H1 (cell line): ENCODE results near the gene TSPEAR. TPM values are rescaled to one million over a fixed set of nuclear protein-coding genes. Genes with fewer than 3 reads are reported as not detected.

Experiments
- CTCF ChIA-PET: fragments of 300-600 bp; sonication (Branson Sonifier 250); formaldehyde crosslinking; loops from one replicate; lab custom pipeline; 2021; ENCODE audit not compliant: partially characterized antibody; lab: Charles Lee
- POLR2A ChIA-PET: fragments of 300-600 bp; sonication (Branson Sonifier 250); formaldehyde crosslinking; loops from one replicate; lab custom pipeline; 2021; ENCODE audit warnings: inconsistent platforms; ENCODE audit not compliant: partially characterized antibody; lab: Charles Lee
- DNase-seq, 2 experiments: peaks; one replicate each; pipeline versions ENCODE4 v3.0.0 to v3.0.0-alpha.2; 2010 to 2022; ENCODE audit warnings: low spot score in 2 of 2, low read depth in 1 of 2, mixed read lengths in 1 of 2
- FAIRE-seq: peaks from 2 replicates; lab custom pipeline; 2011; peaks lifted over from hg19 to GRCh38; lab: Jason Lieb, UNC
- H2AFZ ChIP-seq: 2 replicates; pipeline ENCODE4 v1.8.1; 2012; ENCODE audit warnings: low read length, inconsistent platforms
- H2AK5ac ChIP-seq: 2 replicates; pipeline ENCODE4 v1.6.1; 2013; ENCODE audit warnings: low read depth, low read length
- H2BK120ac ChIP-seq: replicated peaks from 2 replicates; pipeline ENCODE3; 2013; ENCODE audit warnings: low read depth, low read length, inconsistent platforms
- H2BK12ac ChIP-seq: 2 replicates; pipeline ENCODE4 v1.6.1; 2013; ENCODE audit warnings: low read depth, low read length
- H2BK15ac ChIP-seq: 2 replicates; pipeline ENCODE4 v1.6.1; 2013; ENCODE audit warnings: low read length
- H2BK20ac ChIP-seq: 2 replicates; pipeline ENCODE4 v1.6.1; 2013; ENCODE audit warnings: low read length
- H2BK5ac ChIP-seq: 2 replicates; pipeline ENCODE4 v1.6.1; 2013; ENCODE audit warnings: low read depth, low read length
- H3K14ac ChIP-seq: 2 replicates; pipeline ENCODE4 v1.6.1; 2013; ENCODE audit warnings: inconsistent platforms; ENCODE audit not compliant: insufficient read length
- H3K18ac ChIP-seq: 2 replicates; pipeline ENCODE4 v1.6.1; 2013; ENCODE audit warnings: low read length; ENCODE audit errors: extremely low read depth
- H3K23ac ChIP-seq: 2 replicates; pipeline ENCODE4 v1.6.1; 2013; ENCODE audit warnings: inconsistent platforms; ENCODE audit not compliant: insufficient read length
- H3K23me2 ChIP-seq: 2 replicates; pipeline ENCODE4 v1.6.1; 2013; ENCODE audit warnings: low read depth, low read length
- H3K27ac ChIP-seq: 2 replicates; pipeline ENCODE4 v1.6.1; 2011; ENCODE audit warnings: low read depth, low read length, inconsistent platforms
- H3K27me3 ChIP-seq, 4 experiments: replicated peaks in 1 of 4; 1 replicate in 1 of 4; 2 replicates in 3 of 4; pipeline versions ENCODE4 v1.6.1 to v1.8.1; 2011 to 2013; ENCODE audit warnings: low read length in 3 of 4, mild to moderate bottlenecking in 3 of 4, inconsistent platforms in 2 of 4, mixed read lengths in 2 of 4, moderate library complexity in 1 of 4; ENCODE audit not compliant: control insufficient read depth in 3 of 4, insufficient read depth in 3 of 4; ENCODE audit errors: extremely low read depth in 1 of 4
- H3K36me3 ChIP-seq, 4 experiments: 2 replicates each; pipeline versions ENCODE4 v1.6.1 to v1.8.1; 2011 to 2013; ENCODE audit warnings: mild to moderate bottlenecking in 4 of 4, low read length in 3 of 4, moderate library complexity in 2 of 4, control low read depth in 1 of 4, inconsistent platforms in 1 of 4; ENCODE audit not compliant: insufficient read depth in 4 of 4, control insufficient read depth in 2 of 4
- H3K4ac ChIP-seq: replicated peaks from 2 replicates; pipeline ENCODE3; 2013; ENCODE audit warnings: low read length, low read depth, mixed read lengths, inconsistent platforms; ENCODE audit not compliant: insufficient read length
- H3K4me1 ChIP-seq, 4 experiments: replicated peaks in 1 of 4; 1 replicate in 1 of 4; 2 replicates in 3 of 4; pipeline versions ENCODE4 v1.6.1 to v1.8.1; 2011 to 2013; ENCODE audit warnings: low read length in 3 of 4, inconsistent platforms in 2 of 4, mixed read lengths in 1 of 4; ENCODE audit not compliant: insufficient read depth in 4 of 4, control insufficient read depth in 3 of 4
- H3K4me2 ChIP-seq, 2 experiments: 2 replicates each; pipeline versions ENCODE4 v1.6.1 to v1.8.1; 2011 to 2013; ENCODE audit warnings: low read depth in 2 of 2, low read length in 2 of 2, control low read depth in 1 of 2, inconsistent platforms in 1 of 2, mild to moderate bottlenecking in 1 of 2; ENCODE audit not compliant: insufficient read depth in 1 of 2
- H3K4me3 ChIP-seq, 4 experiments: fragments of 200-600, 300-600 bp in 1 of 4; sonication (generic), shearing (Covaris generic), sonication (Bioruptor Twin) in 1 of 4; 2 replicates each; pipeline versions ENCODE4 v1.5.1 to v1.8.1; 2011 to 2016; ENCODE audit warnings: low read length in 4 of 4, low read depth in 3 of 4, control low read depth in 2 of 4, inconsistent platforms in 2 of 4, mild to moderate bottlenecking in 2 of 4, mixed read lengths in 1 of 4, moderate library complexity in 1 of 4; ENCODE audit not compliant: insufficient read depth in 2 of 4; ENCODE audit errors: extremely low read depth in 1 of 4
- H3K56ac ChIP-seq: replicated peaks from 2 replicates; pipeline ENCODE3; 2013; ENCODE audit warnings: low read depth, mild to moderate bottlenecking, mixed read lengths, low read length, inconsistent platforms; ENCODE audit not compliant: insufficient read length
- H3K79me1 ChIP-seq: 2 replicates; pipeline ENCODE4 v1.6.1; 2013; ENCODE audit warnings: low read depth, low read length, control low read depth
- H3K79me2 ChIP-seq, 2 experiments: 2 replicates each; pipeline versions ENCODE4 v1.6.1 to v1.8.1; 2012 to 2013; ENCODE audit warnings: low read length in 2 of 2, mild to moderate bottlenecking in 2 of 2, inconsistent platforms in 1 of 2; ENCODE audit not compliant: insufficient read depth in 2 of 2, control insufficient read depth in 1 of 2
- H3K9ac ChIP-seq, 4 experiments: replicated peaks in 1 of 4; 1 replicate in 1 of 4; 2 replicates in 3 of 4; pipeline versions ENCODE4 v1.6.1 to v1.8.1; 2011 to 2013; ENCODE audit warnings: low read depth in 3 of 4, low read length in 3 of 4, control low read depth in 2 of 4, mild to moderate bottlenecking in 2 of 4, moderate library complexity in 2 of 4, inconsistent platforms in 1 of 4; ENCODE audit errors: extremely low read depth in 1 of 4
- H3K9me3 ChIP-seq, 2 experiments: 2 replicates each; pipeline versions ENCODE4 v1.6.1 to v1.8.1; 2012 to 2013; ENCODE audit warnings: mild to moderate bottlenecking in 2 of 2, moderate library complexity in 2 of 2, control low read depth in 1 of 2, inconsistent platforms in 1 of 2, low read depth in 1 of 2, low read length in 1 of 2, mixed read lengths in 1 of 2; ENCODE audit not compliant: insufficient read depth in 2 of 2
- H4K20me1 ChIP-seq, 2 experiments: replicated peaks in 1 of 2; 2 replicates each; pipeline versions ENCODE3 to v1.8.1; 2011 to 2013; ENCODE audit warnings: inconsistent platforms in 2 of 2, low read length in 2 of 2, mild to moderate bottlenecking in 1 of 2; ENCODE audit not compliant: insufficient read depth in 2 of 2, control insufficient read depth in 1 of 2
- H4K5ac ChIP-seq: 2 replicates; pipeline ENCODE4 v1.6.1; 2013; ENCODE audit warnings: low read length, low read depth, mixed read lengths, inconsistent platforms; ENCODE audit not compliant: insufficient read length
- H4K8ac ChIP-seq: 2 replicates; pipeline ENCODE4 v1.8.0; 2013; ENCODE audit warnings: mild to moderate bottlenecking, moderate library complexity, low read length, inconsistent platforms; ENCODE audit not compliant: insufficient read depth; ENCODE audit errors: extremely low read depth
- H4K91ac ChIP-seq: replicated peaks from 2 replicates; pipeline ENCODE3; 2013; ENCODE audit warnings: low read length, mixed read lengths, inconsistent platforms; ENCODE audit not compliant: insufficient read length
- BCL11A ChIP-seq, 2 experiments: IDR thresholded peaks; one replicate each; pipeline ENCODE4 v1.6.1; 2011; ENCODE audit warnings: low read depth in 2 of 2, low read length in 2 of 2, mild to moderate bottlenecking in 2 of 2
- BRCA1 ChIP-seq: IDR thresholded peaks from 2 replicates; pipeline ENCODE4 v1.6.1; 2012; ENCODE audit warnings: low read depth, low read length, improper control_type of control experiment
- CREB1 ChIP-seq: IDR thresholded peaks from 2 replicates; pipeline ENCODE4 v1.6.1; 2012; ENCODE audit warnings: inconsistent platforms
- EP300 ChIP-seq, 2 experiments: IDR thresholded peaks; 1 replicate in 1 of 2; 2 replicates in 1 of 2; pipeline ENCODE4 v1.6.1; 2011 to 2012; ENCODE audit warnings: low read depth in 2 of 2, low read length in 2 of 2, mild to moderate bottlenecking in 2 of 2, borderline replicate concordance in 1 of 2, inconsistent platforms in 1 of 2, moderate library complexity in 1 of 2
- EZH2 ChIP-seq: fragments of 200-600 bp; sonication (generic); IDR thresholded peaks from 2 replicates; pipeline ENCODE4 v1.7.1; 2012; ENCODE audit warnings: low read depth, mild to moderate bottlenecking, moderate library complexity, low read length, inconsistent platforms; ENCODE audit not compliant: severe bottlenecking
- HDAC6 ChIP-seq: IDR thresholded peaks from one replicate; pipeline ENCODE4 v1.7.1; 2012; ENCODE audit warnings: low read depth, mild to moderate bottlenecking, inconsistent platforms, low read length, moderate library complexity
- MAX ChIP-seq: IDR thresholded peaks from 2 replicates; pipeline ENCODE4 v1.6.1; 2012; ENCODE audit warnings: inconsistent platforms
- PHF8 ChIP-seq: fragments of 200-600 bp; sonication (generic); conservative IDR thresholded peaks from 2 replicates; pipeline ENCODE4 v1.7.1; 2012; ENCODE audit warnings: low read depth, mild to moderate bottlenecking, inconsistent platforms, low read length, moderate library complexity
- POLR2A ChIP-seq, 2 experiments: IDR thresholded peaks; 1 replicate in 1 of 2; 2 replicates in 1 of 2; pipeline ENCODE4 v1.6.1; 2011; ENCODE audit warnings: low read depth in 2 of 2, low read length in 2 of 2, mild to moderate bottlenecking in 2 of 2; ENCODE audit errors: control extremely low read depth in 1 of 2
- RXRA ChIP-seq: IDR thresholded peaks from 2 replicates; pipeline ENCODE4 v1.6.1; 2011; ENCODE audit warnings: low read depth, mild to moderate bottlenecking, low read length, moderate library complexity; ENCODE audit not compliant: insufficient read depth
- SIN3A ChIP-seq, 2 experiments: IDR thresholded peaks in 1 of 2; conservative IDR thresholded peaks in 1 of 2; 2 replicates each; pipeline ENCODE4 v1.6.1; 2011 to 2012; ENCODE audit warnings: low read length in 2 of 2, improper control_type of control experiment in 1 of 2, low read depth in 1 of 2, mild to moderate bottlenecking in 1 of 2
- SIX5 ChIP-seq: IDR thresholded peaks from 2 replicates; pipeline ENCODE4 v1.6.1; 2011; ENCODE audit warnings: mild to moderate bottlenecking, low read depth, low read length
- SP4 ChIP-seq: IDR thresholded peaks from 2 replicates; pipeline ENCODE4 v1.6.1; 2012; ENCODE audit warnings: low read length, inconsistent platforms
- WGBS, 2 experiments: shearing (Covaris generic) in 1 of 2; methylation state at CpG; one replicate each; pipeline versions ENCODE4 v1.1.6 to v1.1.7; 2013 to 2015; ENCODE audit warnings: low lambda C conversion rate in 2 of 2, mixed read lengths in 2 of 2, inconsistent platforms in 1 of 2, low coverage in 1 of 2, missing lambda C conversion rate in 1 of 2; ENCODE audit not compliant: insufficient replicate concordance in 2 of 2, insufficient coverage in 1 of 2, insufficient read length in 1 of 2; ENCODE audit errors: extremely low coverage in 1 of 2, missing lambda C conversion rate in 1 of 2; 5-methylcytosine and 5-hydroxymethylcytosine counted together
- polyA plus RNA-seq, 7 experiments: library from polyadenylated mRNA; depleted of rRNA in 3 of 7; stranded (reverse) in 5 of 7; unstranded in 2 of 7; fragments of >200 nt in 5 of 7; fragments of 200-250 nt in 2 of 7; gene quantifications; 1 replicate in 5 of 7; 2 replicates in 1 of 7; 4 replicates in 1 of 7; pipeline versions ENCODE4 v1.2.1 to v1.2.3, GENCODE V29; 2011 to 2013; ENCODE audit warnings: missing spikeins in 2 of 7, mixed read lengths in 2 of 7
- total RNA-seq: library from RNA; stranded (reverse); fragmentation: NEBNext Ultra II Directional; extraction: Animal tissue kit (Norgen Biotek cat#: 25700); gene quantifications from 2 replicates; pipeline ENCODE4 v1.2.1, GENCODE V29; 2021

TSPEAR gene
- total and polyA plus RNA-seq, 2 of the 8 experiments (the other 6 are each of a cell fraction or from before 2014, with no cell fraction given), result 0.58 to 0.89 TPM

DNA sequence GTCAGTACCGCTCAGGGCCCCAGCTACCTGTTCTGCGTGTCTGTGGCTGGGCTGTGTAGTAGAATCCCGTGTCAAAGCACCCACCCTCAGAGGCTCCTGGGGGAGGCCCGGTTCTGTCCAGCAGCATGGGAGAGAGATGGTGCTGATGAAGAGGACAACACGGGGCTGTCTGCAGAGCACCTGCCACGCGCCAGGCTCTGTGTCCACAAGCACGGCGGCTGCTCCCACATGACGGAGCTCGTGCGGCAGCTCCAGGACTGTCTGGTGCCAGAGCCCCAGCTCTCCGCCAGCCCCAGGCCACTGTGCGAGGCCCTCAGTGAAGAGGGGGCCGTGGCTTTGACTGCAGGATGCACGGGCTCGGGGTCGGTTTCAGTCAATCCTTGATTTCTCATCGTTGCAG, 42.0 kb upstream of the TSPEAR start:
- H3K9me3 ChIP-seq, result no peaks in the 10 kb centered on the region; a peak in 1 of 4 replicates
- peak overlapping the region; percentile 6; the same call in 1 of the 2 replicates for H4K8ac ChIP-seq
- H4K5ac ChIP-seq, result no peak overlapping the region
- no peaks in the 10 kb centered on the region for H3K36me3 ChIP-seq
- H3K56ac ChIP-seq, result no peak overlapping the region
- H4K91ac ChIP-seq, result peak overlapping the region; percentile 29
- no peaks in the 10 kb centered on the region for H3K79me1 ChIP-seq
- no peak overlapping the region for H2BK15ac ChIP-seq
- H3K4me2 ChIP-seq, result no peak overlapping the region
- H3K4ac ChIP-seq, result no peak overlapping the region
- no peaks in the 10 kb centered on the region for H3K79me2 ChIP-seq
- H3K27ac ChIP-seq, result no peak overlapping the region
- peaks cover 0 to 32% (median 18%) of the 10 kb centered on the region in 4 experiments; a peak in 6 of 7 replicates for H3K4me1 ChIP-seq
- H2BK5ac ChIP-seq, result peak overlapping the region; percentile 76; the same call in 1 of the 2 replicates
- POLR2A ChIA-PET, result interaction anchor here (0.9 to 1.1 kb wide), 3 partner anchors 9 to 171 kb away, joined by 3 read pairs; no protein-coding TSS in a partner anchor
- peaks cover 0 to 3% of the 10 kb centered on the region in 2 experiments for H4K20me1 ChIP-seq
- no peak overlapping the region for H2AK5ac ChIP-seq
- no peak overlapping the region for H3K14ac ChIP-seq
- H2BK20ac ChIP-seq, result no peak overlapping the region
- no peak overlapping the region for H2BK120ac ChIP-seq
- 0 out of 2 replicates have a peak, but pooled peaks cover 4% of the 10 kb centered on the region for H3K23me2 ChIP-seq
- H3K9ac ChIP-seq, result no peak overlapping the region
- WGBS, 2 experiments, result 90% methylated on average over 19 of the region's 19 CpGs; no CpG with 5 or more reads in 1 of the 2 experiments
- no peak overlapping the region for H3K23ac ChIP-seq
- DNase-seq (no peak), FAIRE-seq (no peak)
- no peak overlapping the region for H2AFZ ChIP-seq
- H3K27me3 ChIP-seq, result 0 out of 7 replicates have a peak, but pooled peaks cover 0 to 7% (median under 1%) of the 10 kb centered on the region in 4 experiments
- H2BK12ac ChIP-seq, result peak overlapping the region; percentile 82; the same call in 1 of the 2 replicates
- CTCF ChIA-PET, result interaction anchor here (0.7 to 2.6 kb wide), 16 partner anchors 9 to 1182 kb away, joined by 3 to 14 read pairs (median 3); no protein-coding TSS in a partner anchor
- peak overlapping the region; percentile 4; the same call in 1 of the 2 replicates for H3K18ac ChIP-seq
- no peak overlapping the region for H3K4me3 ChIP-seq
- TF ChIP-seq SIN3A (conservative IDR thresholded peaks at IDR 0.05 in 1 of 2, IDR thresholded peaks at IDR 0.05 in 1 of 2; ENCODE audit: low read depth in 1 of 2, low read length in 2 of 2) (no peak), MAX (no peak), RXRA (no peak), CREB1 (no peak), EZH2 (no peak), SIX5 (no peak), BCL11A (IDR thresholded peaks at IDR 0.05; ENCODE audit: low read depth in 2 of 2, low read length in 2 of 2) (no peak), EP300 (IDR thresholded peaks at IDR 0.05; ENCODE audit: borderline replicate concordance in 1 of 2, low read depth in 2 of 2, low read length in 2 of 2) (no peak), POLR2A (IDR thresholded peaks at IDR 0.05; ENCODE audit: control extremely low read depth in 1 of 2, low read depth in 2 of 2, low read length in 2 of 2) (no peak), PHF8 (no peak), BRCA1 (no peak), HDAC6 (no peak), SP4 (no peak)
